Measurements from ENCODE around the gene P2RX3. TPM values are rescaled to one million over a fixed set of nuclear protein-coding genes. Genes with fewer than 3 reads are reported as not detected.

The P2RX3 gene
- total and polyA plus RNA-seq, 2 of the 8 experiments (the other 6 are each of a cell fraction or from before 2014, with no cell fraction given): 0.45 to 0.47 TPM

DNA sequence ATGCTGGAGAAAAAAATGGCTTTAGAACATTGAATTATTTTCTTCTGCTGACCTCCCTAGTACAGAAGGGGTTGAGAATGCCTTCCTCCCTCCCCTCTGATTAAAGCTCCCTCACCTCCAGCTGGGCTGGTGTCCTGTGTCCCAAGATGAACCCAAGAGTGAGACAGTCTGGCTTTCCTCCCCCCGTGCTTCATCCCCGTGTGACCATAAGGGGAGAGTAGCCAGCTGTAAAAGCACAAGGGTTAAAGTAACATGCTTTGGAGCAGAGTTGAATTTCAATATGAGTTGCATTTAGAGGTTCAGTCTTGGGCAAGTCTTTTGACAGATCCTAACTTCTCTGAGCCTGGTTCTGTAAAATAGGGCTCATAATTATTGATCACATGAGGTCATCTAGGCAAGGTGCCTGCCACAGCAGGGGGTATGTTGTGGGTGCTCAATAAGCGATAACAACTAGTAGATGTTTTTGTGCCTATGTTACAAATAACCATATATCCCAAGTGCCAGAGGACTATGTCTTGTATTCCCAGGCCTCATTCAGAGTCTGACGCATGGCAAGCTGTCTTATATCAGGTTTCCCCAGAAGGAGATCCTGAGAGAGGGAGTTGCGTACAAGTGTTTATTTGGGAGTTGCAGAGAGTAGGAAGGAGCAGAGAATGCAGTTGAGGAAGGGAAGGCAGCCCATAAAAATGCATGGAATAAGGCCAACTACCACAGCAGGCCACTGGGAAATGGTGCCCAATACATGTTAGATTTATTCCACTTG, 48.2 kb downstream of the P2RX3 start:
- Histone ChIP-seq H2BK20ac (ENCODE audit: low read length) (no peak overlapping the region), H3K27me3 (replicated peaks in 1 of 4; ENCODE audit: control insufficient read depth in 3 of 4, extremely low read depth in 1 of 4, insufficient read depth in 3 of 4, low read length in 3 of 4) (no peaks in the 10 kb centered on the region), H3K4me1 (replicated peaks in 1 of 4; ENCODE audit: control insufficient read depth in 3 of 4, insufficient read depth in 4 of 4, low read length in 3 of 4) (no peaks in the 10 kb centered on the region), H2AK5ac (ENCODE audit: low read depth, low read length) (no peak overlapping the region), H4K8ac (ENCODE audit: extremely low read depth, insufficient read depth, low read length) (no peak overlapping the region), H3K27ac (ENCODE audit: low read depth, low read length) (no peak overlapping the region), H2BK15ac (ENCODE audit: low read length) (no peak overlapping the region), H2BK5ac (ENCODE audit: low read depth, low read length) (no peak overlapping the region), H4K5ac (ENCODE audit: insufficient read length, low read depth, low read length) (no peak overlapping the region), H3K56ac (replicated peaks; ENCODE audit: insufficient read length, low read depth, low read length) (no peak overlapping the region), H3K23ac (ENCODE audit: insufficient read length) (no peak overlapping the region), H2BK120ac (replicated peaks; ENCODE audit: low read depth, low read length) (no peak overlapping the region), H4K20me1 (replicated peaks in 1 of 2; ENCODE audit: control insufficient read depth in 1 of 2, insufficient read depth in 2 of 2, low read length in 2 of 2) (no peaks in the 10 kb centered on the region), H3K79me1 (ENCODE audit: low read depth, low read length) (no peaks in the 10 kb centered on the region), H2AFZ (ENCODE audit: low read length) (no peak overlapping the region), H3K4me2 (ENCODE audit: insufficient read depth in 1 of 2, low read depth in 2 of 2, low read length in 2 of 2) (no peak overlapping the region), H3K79me2 (ENCODE audit: control insufficient read depth in 1 of 2, insufficient read depth in 2 of 2, low read length in 2 of 2) (no peaks in the 10 kb centered on the region), H3K9ac (replicated peaks in 1 of 4; ENCODE audit: extremely low read depth in 1 of 4, low read depth in 3 of 4, low read length in 3 of 4) (no peak overlapping the region), H3K36me3 (ENCODE audit: control insufficient read depth in 2 of 4, insufficient read depth in 4 of 4, low read length in 3 of 4) (no peaks in the 10 kb centered on the region), H3K4me3 (ENCODE audit: extremely low read depth in 1 of 4, insufficient read depth in 2 of 4, low read depth in 3 of 4, low read length in 4 of 4) (no peak overlapping the region), H2BK12ac (ENCODE audit: low read depth, low read length) (no peak overlapping the region), H3K9me3 (ENCODE audit: insufficient read depth in 2 of 2, low read depth in 1 of 2, low read length in 1 of 2) (no peaks in the 10 kb centered on the region), H3K23me2 (ENCODE audit: low read depth, low read length) (no peaks in the 10 kb centered on the region), H3K14ac (ENCODE audit: insufficient read length) (no peak overlapping the region), H3K18ac (ENCODE audit: extremely low read depth, low read length) (no peak overlapping the region), H4K91ac (replicated peaks; ENCODE audit: insufficient read length, low read length) (no peak overlapping the region), H3K4ac (replicated peaks; ENCODE audit: insufficient read length, low read depth, low read length) (no peak overlapping the region)
- WGBS, 2 experiments (ENCODE audit: extremely low coverage in 1 of 2, insufficient coverage in 1 of 2, insufficient read length in 1 of 2, insufficient replicate concordance in 2 of 2, low coverage in 1 of 2, low lambda C conversion rate in 2 of 2, missing lambda C conversion rate in 1 of 2): 80% methylated on average over 5 of the region's 5 CpGs; no CpG with 5 or more reads in 1 of the 2 experiments
- POLR2A ChIA-PET (ENCODE audit: partially characterized antibody): no interaction called here
- no peak for TF ChIP-seq CEBPB (IDR thresholded peaks at IDR 0.05; ENCODE audit: low read depth, low read length)
- TF ChIP-seq HDAC2 (IDR thresholded peaks at IDR 0.05; ENCODE audit: borderline replicate concordance in 1 of 2, low read depth in 2 of 2, low read length in 2 of 2): no peak
- CTCF ChIA-PET (ENCODE audit: partially characterized antibody): interaction anchor here (1.3 kb wide), 1 partner anchor 181 kb away, joined by 3 read pairs; the partner anchor contains the start of gene UBE2L6
- FAIRE-seq (no peak), DNase-seq (ENCODE audit: low read depth in 1 of 2, low spot score in 2 of 2) (no peak)

Data from H1 (cell line).